Neural crest cell (in vitro differentiated cells): ENCODE data around the gene NPHS1. TPM values are rescaled to one million over a fixed set of nuclear protein-coding genes. Genes with fewer than 3 reads are reported as not detected.

Source experiments
- DNase-seq: peaks from one replicate; pipeline ENCODE4 v3.0.0; 2021; ENCODE audit warnings: low read depth, mixed read lengths, low spot score
- H3K27ac Mint-ChIP-seq: one replicate; pipeline ENCODE4 v1.8.0; 2021; ENCODE audit warnings: mild to moderate bottlenecking, mixed read lengths; ENCODE audit not compliant: unreplicated experiment
- H3K27me3 Mint-ChIP-seq: 2 replicates; pipeline ENCODE4 v1.8.0; 2021; ENCODE audit warnings: low read depth, mild to moderate bottlenecking, mixed read lengths
- H3K36me3 Mint-ChIP-seq: 2 replicates; pipeline ENCODE4 v1.8.0; 2021; ENCODE audit warnings: low read depth, mild to moderate bottlenecking, mixed read lengths
- H3K4me1 Mint-ChIP-seq: 2 replicates; pipeline ENCODE4 v1.8.0; 2021; ENCODE audit warnings: mixed read lengths
- H3K4me3 Mint-ChIP-seq: one replicate; pipeline ENCODE4 v1.8.0; 2021; ENCODE audit warnings: mild to moderate bottlenecking, mixed read lengths
- H3K9me3 Mint-ChIP-seq: 2 replicates; pipeline ENCODE4 v1.8.0; 2021; ENCODE audit warnings: mixed read lengths
- CTCF ChIP-seq: fragments of 200-600 bp; sonication (generic); conservative IDR thresholded peaks from 2 replicates; pipeline ENCODE4 v1.5.0; 2021; ENCODE audit warnings: antibody characterized with exemption, mild to moderate bottlenecking
- total RNA-seq: library from RNA; stranded (reverse); gene quantifications from 2 replicates; pipeline ENCODE4 v1.2.1, GENCODE V29; 2021

Gene NPHS1
- total RNA-seq, 1 donor from 2014 or later, result not detected

GRCh38 chr19:35786299-35787160, 65.8 kb downstream of the NPHS1 start:
- DNase-seq, result no peak
- Mint-ChIP-seq H3K4me3 (no peak overlapping the region), H3K9me3 (no peaks in the 10 kb centered on the region), H3K36me3 (peaks cover 3% of the 10 kb centered on the region), H3K27ac (no peak overlapping the region), H3K4me1 (peaks cover 7% of the 10 kb centered on the region), H3K27me3 (no peaks in the 10 kb centered on the region)
- no peak for TF ChIP-seq CTCF

DNA sequence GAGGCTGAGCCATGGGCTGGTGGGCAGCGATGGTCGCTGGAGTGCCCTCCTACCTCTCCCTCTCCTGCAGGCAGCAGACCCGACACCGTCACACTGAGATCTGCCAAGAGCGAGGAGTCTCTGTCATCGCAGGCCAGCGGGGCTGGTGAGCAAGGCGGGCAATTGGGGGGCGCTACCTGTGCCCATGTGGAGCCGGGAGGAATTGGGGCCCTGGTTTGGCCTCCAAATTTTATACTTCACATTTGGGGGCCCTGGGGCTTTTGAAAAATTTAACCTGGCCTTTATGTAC, 67.0 kb downstream of the NPHS1 start:
- no peak for DNase-seq
- H3K27me3 Mint-ChIP-seq, result no peaks in the 10 kb centered on the region
- peaks cover 7% of the 10 kb centered on the region for H3K4me1 Mint-ChIP-seq
- H3K4me3 Mint-ChIP-seq, result no peak overlapping the region
- no peak for TF ChIP-seq CTCF
- no peak overlapping the region for H3K27ac Mint-ChIP-seq
- no peaks in the 10 kb centered on the region for H3K9me3 Mint-ChIP-seq
- peaks cover 3% of the 10 kb centered on the region for H3K36me3 Mint-ChIP-seq

GRCh38 chr19:35784503-35785338, 67.6 kb downstream of the NPHS1 start:
- Mint-ChIP-seq H3K4me3 (no peak overlapping the region), H3K36me3 (peaks cover 3% of the 10 kb centered on the region), H3K9me3 (no peaks in the 10 kb centered on the region), H3K27me3 (no peaks in the 10 kb centered on the region), H3K4me1 (peaks cover 7% of the 10 kb centered on the region), H3K27ac (no peak overlapping the region)
- no peak for TF ChIP-seq CTCF
- DNase-seq, result no peak

DNA sequence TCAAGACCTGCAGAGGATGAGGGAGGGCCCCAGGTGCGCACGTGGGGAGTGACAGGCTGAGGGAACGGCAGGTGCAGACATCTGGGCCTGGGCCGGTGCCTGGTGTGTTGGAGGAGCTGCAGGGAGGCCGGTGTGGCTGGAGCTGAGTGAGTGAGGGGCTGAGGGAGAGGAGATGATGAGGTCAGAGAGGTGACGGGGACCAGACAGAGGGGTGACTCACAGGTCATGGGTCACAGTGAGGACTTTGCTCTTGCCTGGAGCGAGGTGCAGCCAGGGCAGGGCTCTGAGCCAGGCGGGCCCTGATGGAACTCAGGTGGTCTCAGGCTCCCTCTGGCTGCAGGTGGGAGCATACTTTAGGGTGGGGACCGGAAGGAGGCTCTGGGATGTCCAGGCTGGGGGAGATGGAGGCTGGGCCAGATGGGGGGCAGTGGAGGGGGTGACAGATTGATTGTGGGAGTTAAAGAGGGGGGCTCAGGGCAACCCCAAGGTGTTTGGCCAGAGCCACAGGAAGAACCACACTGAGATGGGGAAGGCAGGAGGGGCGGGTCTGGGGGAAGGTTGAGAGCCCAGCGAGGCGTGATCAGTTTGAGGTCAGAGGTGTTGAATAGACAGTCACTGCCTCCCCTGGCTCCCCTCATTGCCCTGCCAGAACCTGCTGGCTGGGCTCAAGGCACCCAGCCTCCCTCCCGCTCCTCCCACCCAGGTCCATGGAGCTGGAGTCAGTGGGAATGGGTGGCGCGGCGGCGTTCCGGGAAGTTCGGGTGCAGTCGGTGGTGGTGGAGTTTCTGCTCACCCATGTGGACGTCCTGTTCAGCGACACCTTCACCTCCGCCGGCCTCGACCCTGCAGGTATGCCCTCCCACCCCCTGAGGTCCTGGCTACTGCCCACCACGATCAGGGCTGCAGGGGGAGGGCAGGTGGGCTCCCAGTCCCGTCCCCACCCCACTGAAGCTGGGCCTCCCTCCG, 68.6 kb downstream of the NPHS1 start:
- TF ChIP-seq CTCF, result no peak
- H3K4me3 Mint-ChIP-seq, result no peak overlapping the region
- H3K27ac Mint-ChIP-seq, result no peak overlapping the region
- DNase-seq, result no peak
- peaks cover 3% of the 10 kb centered on the region for H3K36me3 Mint-ChIP-seq
- peaks cover 7% of the 10 kb centered on the region for H3K4me1 Mint-ChIP-seq
- H3K9me3 Mint-ChIP-seq, result no peaks in the 10 kb centered on the region
- H3K27me3 Mint-ChIP-seq, result no peaks in the 10 kb centered on the region

- Mint-ChIP-seq H3K27me3 (no peaks in the 10 kb centered on the region), H3K36me3 (peaks cover 3% of the 10 kb centered on the region), H3K9me3 (no peaks in the 10 kb centered on the region), H3K4me3 (no peak overlapping the region), H3K4me1 (peaks cover 12% of the 10 kb centered on the region), H3K27ac (no peak overlapping the region)
- DNase-seq, result no peak
- no peak for TF ChIP-seq CTCF
Observed at GRCh38 chr19:35782589-35782988, 69.7 kb downstream of the NPHS1 start.
